ENCODE results near the gene GASK1A. TPM values are rescaled to one million over a fixed set of nuclear protein-coding genes. Genes with fewer than 3 reads are reported as not detected.

Gene GASK1A
- polyA plus RNA-seq, 4 donors: 3.1 to 4.6 (median 3.7) TPM

DNA sequence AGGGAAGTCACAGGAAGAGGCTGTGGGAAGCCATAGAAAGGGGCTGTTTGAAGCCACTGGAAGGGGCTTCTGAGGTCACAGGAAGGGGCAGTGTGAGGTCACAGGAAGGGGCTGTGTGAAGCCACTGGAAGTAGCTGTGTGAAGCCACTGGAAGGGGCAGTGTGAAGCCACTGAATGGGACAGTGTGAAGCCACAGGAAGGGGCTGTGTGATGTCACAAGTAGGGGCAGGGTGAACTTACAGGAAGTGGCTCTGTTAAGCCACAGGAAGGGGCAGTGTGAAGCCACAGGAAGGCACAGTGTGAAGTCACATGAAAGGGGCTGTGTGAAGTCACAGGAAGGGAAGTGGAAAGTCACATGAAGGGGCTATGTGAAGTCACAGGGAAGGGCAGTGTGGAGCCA, 33.1 kb downstream of the GASK1A start:
- DNase-seq (ENCODE audit: low read depth in 4 of 4, low spot score in 2 of 4): no peak

DNA sequence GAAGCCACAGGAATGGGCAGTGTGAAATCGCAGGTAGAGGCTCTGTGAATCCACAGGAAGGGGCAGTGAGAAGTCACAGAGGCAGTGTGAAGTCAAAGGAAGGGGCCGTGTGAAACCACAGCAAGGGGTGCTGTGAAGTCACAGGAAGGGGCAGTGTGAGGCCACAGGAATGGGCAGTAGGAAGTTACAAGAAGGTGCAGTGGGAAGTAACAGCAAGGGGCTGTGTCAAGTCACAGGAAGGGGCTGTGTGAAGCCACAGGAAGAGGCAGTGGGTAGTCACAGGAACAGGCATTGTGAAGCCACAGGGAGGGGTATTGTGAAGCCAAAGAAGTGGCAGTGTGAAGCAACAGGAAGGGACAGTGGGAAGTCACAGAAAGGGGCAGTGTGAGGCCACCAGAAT, 34.1 kb downstream of the GASK1A start:
- DNase-seq (ENCODE audit: low read depth in 4 of 4, low spot score in 2 of 4): no peak

DNA sequence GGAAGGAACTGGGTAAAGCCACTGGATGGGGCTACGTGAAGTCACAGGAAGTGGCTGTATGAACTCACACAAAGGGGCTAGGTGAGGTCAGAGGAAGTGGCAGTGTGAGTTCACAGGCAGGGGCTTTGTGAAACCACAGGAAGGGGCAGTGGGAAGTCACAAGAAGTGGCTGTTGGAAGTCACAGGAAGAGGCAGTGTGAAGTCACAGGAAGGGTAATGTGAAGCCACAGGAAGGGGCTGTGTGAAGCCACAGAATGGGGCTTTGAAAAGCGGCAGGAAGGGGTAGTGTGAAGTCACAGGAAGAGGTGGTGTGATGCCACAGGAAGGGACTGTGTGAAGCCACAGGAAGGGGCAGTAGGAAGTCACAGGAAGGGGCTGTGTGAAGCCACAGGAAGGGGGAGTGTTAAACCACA, 34.6 kb downstream of the GASK1A start:
- no peak for DNase-seq (ENCODE audit: low read depth in 4 of 4, low spot score in 2 of 4)

GRCh38 chr3:43014241-43014640, 35.1 kb downstream of the GASK1A start:
- DNase-seq (ENCODE audit: low read depth in 4 of 4, low spot score in 2 of 4): no peak

DNA sequence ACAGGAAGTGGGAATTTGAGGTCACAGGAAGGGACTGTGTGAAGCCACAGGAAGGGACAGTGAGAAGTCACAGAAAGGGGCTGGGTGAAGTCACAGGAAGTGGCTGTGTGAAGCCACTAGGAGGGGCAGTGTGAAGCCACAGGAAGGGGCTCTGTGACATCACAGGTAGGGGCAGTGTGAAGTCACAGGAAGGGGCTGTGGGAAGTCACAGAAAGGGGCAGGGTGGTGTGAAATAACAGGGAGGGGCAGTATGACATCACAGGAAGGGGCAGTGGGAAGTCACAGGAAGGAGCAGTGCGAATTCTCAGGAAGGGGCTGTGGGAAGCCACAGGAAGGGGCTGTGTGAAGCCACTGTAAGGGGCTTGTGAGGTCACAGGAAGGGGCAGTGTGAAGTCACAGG, 35.8 kb downstream of the GASK1A start:
- no peak for DNase-seq (ENCODE audit: low read depth in 4 of 4, low spot score in 2 of 4)

GRCh38 chr3:43015572-43015971, 36.5 kb downstream of the GASK1A start:
- no peak for DNase-seq (ENCODE audit: low read depth in 4 of 4, low spot score in 2 of 4)

GRCh38 chr3:43015991-43016865, 37.1 kb downstream of the GASK1A start:
- no peak for DNase-seq (ENCODE audit: low read depth in 4 of 4, low spot score in 2 of 4)

DNA sequence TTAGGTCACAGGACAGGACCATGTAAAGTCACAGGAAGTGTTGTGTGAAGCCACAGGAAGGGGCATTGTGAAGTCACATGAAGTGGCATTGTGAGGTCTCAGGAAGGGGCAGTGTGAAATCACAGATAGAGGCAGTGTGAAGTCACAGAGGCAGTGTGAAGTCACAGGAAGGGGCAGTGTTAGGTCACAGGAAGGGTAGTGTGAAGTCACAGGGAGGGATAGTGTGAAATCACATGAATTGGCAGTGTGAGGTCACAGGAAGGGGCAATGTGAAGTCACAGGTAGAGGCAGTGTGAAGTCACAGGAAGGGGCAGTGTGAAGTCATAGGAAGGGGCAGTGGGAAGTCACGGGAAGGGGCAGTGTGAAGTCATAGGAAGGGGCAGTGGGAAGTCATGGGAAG, 37.9 kb downstream of the GASK1A start:
- no peak for DNase-seq (ENCODE audit: low read depth in 4 of 4, low spot score in 2 of 4)

DNA sequence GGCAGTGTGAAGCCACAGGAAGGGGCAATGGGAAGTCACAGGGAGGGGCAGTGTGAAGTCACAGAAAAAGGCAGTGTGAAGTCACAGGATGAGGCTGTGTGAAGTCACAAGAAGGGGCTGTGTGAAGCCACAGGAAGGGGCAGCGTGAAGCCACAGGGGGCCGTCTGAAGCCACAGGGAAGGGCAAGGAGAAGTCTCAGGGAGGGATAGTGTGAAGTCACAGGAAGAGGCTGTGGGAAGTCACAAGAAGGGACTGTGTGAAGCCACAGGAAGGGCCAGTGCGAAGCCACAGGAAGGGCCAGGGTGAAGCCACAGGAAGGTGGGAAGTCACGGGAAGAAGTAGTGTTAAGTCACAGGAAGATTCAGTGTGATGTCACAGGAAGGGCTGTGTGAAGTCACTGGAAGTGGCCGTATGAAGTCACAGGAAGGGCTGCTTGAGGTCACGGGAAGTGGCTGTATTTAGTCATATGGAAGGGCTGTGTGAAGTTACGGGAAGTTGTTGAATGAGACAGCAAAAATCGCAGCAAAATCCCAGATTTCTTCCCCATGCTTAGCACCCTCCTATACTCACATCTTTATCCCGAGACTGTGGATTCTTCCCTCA, 38.6 kb downstream of the GASK1A start:
- DNase-seq (ENCODE audit: low read depth in 4 of 4, low spot score in 2 of 4): no peak

DNA sequence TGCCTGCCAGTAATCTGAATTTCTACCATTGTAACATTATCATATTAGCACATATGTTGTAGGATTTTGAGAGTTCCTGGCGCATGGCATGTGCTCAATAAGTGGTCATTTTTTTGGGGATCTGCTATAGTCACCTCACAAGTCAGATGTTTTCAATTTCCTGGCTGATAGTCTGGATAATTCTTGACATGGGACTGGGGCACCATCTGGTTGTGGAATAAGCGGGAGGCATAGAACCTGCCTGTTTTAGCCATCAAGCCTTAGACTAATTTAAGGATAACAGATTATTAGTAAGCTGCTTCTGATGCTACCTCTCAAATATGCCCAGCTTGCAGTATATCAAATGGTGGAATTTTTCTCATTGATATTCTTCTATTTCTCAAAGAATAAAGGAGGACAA, 39.1 kb downstream of the GASK1A start:
- DNase-seq (ENCODE audit: low read depth in 4 of 4, low spot score in 2 of 4): no peak

DNA sequence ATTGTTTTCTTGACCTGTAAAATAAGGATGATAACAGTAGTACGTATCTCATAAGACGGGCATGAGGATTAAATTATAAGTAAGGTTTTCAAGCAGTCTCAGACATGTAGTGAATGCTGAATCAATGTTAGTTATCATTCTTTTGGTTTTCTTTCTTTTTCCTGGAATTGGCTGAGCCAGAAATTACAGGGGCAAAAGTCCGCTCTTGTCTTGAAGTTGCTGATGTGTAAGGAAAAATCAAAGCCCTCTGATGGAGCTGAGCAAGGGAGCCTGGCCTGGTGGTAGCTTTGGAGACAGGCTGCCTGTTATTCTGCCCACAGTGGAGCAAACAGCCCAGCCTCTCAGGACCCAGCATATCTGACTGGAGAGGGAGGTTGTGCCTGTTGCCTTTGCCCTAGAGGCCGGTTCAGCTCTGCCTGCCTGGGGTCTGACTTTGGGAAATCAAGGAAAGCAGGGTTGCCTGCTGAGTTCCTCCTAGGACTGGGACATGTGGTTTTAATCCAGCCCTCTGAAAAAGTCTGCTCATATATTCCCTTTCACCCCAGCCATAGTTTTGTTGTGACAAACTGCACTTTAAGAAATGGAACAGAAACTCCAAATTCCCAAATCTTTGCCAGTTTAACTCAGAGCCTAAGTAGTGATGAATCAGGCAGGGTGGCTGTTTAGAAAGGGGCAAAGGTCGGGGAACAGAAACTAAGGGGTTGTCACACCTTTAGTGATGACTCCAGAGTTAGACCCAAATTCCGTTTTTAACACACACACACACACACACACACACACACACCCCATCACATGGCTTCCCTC, 40.1 kb downstream of the GASK1A start:
- no peak for DNase-seq (ENCODE audit: low read depth in 4 of 4, low spot score in 2 of 4)

DNA sequence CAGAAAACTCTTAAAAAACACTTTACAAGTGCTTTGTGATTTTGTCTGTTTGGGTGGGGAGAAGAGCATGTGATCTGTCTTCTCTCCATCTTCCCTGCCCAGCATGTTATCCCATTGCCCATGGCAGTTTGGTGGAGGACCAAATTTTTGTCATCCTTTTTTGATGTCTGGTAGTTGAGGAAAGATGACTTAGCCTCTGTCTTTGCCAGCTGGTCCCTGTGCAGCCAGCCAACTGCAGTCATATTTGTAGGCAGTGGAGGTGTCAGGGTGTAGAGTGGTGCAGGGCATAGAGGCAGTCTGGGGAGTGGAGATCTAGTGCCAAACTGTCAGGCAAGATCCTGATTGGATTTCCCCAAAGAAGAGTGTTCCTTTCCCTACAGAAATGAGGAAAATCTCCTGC, 40.7 kb downstream of the GASK1A start:
- no peak for DNase-seq (ENCODE audit: low read depth in 4 of 4, low spot score in 2 of 4)

DNA sequence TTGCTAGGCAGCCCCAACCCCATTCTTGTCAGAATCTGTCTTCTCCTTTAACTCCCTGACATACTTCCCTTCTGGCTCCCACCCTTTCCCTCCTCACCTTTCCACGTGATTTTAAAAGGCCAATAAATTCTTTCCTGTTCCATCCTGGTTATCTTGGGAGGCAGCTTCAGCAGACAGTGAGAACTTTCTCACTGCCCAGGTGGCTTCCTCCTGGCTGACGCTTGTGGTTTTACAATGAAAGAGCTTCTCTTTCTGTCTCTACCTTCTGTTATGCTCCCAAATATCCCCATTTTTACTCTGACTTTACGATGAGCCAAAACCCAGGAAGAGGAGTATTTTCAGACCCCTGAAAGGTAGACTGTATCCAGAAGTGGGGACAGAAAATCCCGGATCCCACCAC, 42.1 kb downstream of the GASK1A start:
- DNase-seq (ENCODE audit: low read depth in 4 of 4, low spot score in 2 of 4): no peak

DNA sequence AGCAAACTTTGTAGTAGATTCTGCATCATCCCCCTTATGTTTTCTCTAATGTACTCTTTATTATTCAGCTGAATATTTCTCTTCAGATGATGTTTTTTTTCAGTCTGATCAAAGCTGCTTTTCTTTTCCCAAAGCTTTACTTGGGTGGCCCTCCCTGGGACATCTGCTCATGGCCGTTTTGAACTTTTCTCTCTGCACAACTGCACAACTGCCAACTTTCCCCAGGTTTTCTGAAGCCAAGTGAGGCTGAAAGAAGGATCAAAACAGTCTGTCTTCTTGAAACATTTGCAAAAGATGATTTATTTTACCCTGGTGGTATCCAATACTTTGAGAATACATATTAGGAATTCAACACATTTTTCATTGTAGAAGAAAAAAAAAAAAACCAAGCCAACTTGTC, 43.0 kb downstream of the GASK1A start:
- no peak for DNase-seq (ENCODE audit: low read depth in 4 of 4, low spot score in 2 of 4)

GRCh38 chr3:43023066-43023465, 44.0 kb downstream of the GASK1A start:
- DNase-seq (ENCODE audit: low read depth in 4 of 4, low spot score in 2 of 4): no peak

GRCh38 chr3:43023746-43024145, 44.6 kb downstream of the GASK1A start:
- no peak for DNase-seq (ENCODE audit: low read depth in 4 of 4, low spot score in 2 of 4)

- no peak for DNase-seq (ENCODE audit: low read depth in 4 of 4, low spot score in 2 of 4)
Observed at GRCh38 chr3:43024181-43024885, 45.2 kb downstream of the GASK1A start.

GRCh38 chr3:43025423-43025822, 46.3 kb downstream of the GASK1A start:
- no peak for DNase-seq (ENCODE audit: low read depth in 4 of 4, low spot score in 2 of 4)

DNA sequence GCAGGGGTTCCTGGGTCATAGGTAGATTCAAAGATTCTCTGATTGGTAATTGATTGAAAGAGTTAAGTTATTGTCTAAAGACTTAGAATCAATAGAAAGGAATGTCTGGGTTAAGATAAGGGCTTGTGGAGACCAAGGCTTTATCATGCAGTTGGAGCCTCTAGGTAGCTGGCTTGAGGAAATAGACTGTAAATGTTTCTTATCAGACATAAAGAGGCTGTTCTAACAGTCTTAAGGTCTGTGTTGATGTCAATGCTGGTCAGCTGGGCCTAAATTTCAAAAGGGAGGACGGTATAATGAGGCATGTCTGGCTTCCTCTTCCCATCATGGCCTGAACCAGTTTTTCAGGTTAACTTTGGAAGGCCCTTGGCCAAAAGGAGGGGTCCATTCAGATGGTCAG, 48.9 kb downstream of the GASK1A start:
- DNase-seq (ENCODE audit: low read depth in 4 of 4, low spot score in 2 of 4): no peak

DNA sequence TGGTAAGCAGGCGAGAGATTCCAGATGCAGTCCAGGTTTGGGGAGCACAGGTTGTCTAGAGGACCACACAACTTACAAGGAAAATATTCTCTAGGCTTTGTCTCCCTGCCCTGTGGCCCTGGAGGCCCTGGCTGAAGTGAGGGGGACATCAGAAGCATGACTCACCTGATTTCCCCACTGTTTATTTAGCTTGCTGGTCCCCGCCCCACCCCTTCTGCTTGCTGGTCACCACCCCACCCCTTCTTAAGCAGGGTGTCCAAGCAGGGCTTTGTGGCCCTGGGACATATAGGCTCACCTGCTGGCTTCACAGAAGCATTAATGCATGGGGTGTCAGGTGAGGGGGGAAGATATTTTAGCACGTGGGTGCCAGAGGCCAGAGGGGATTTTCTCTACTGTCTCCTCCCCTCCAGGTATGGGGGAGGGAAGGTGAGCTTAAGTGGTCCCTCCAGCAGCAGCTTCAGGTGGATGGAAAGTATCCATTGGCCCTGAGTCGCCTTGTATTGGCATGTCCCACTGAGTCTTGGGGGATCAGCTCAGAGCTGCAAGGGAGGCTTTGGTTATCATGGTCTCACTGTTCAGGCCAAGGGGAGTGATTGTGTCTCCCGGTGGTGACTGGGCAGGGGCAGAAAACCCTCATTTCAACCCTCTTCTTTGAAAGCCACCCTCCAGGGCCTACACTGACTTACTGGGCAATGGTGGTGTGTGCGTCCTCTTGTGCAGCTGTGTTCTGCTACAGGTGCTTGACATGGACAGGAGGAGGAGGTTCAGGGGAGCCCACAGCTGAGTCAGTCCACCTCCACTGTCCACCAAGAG, 49.8 kb downstream of the GASK1A start:
- no peak for DNase-seq (ENCODE audit: low read depth in 4 of 4, low spot score in 2 of 4)

Data from left renal cortex interstitium (tissue), 4 donors.